HepG2 (cell line): Measurements from ENCODE around the gene HCFC1R1. TPM values are rescaled to one million over a fixed set of nuclear protein-coding genes. Genes with fewer than 3 reads are reported as not detected.

ENCODE experiments used
- GATAD2A ChIP-seq: IDR thresholded peaks from 2 replicates; pipeline ENCODE4 v1.6.1; 2016
- HCFC1 ChIP-seq: fragments of 150-350 bp; IDR thresholded peaks from 2 replicates; pipeline ENCODE4 v1.6.1; 2014; ENCODE audit warnings: low read depth, low read length
- NFE2L2 ChIP-seq: fragments of 150-350 bp; IDR thresholded peaks from 2 replicates; pipeline ENCODE4 v1.6.1; 2014; ENCODE audit warnings: low read length
- XBP1 ChIP-seq: sonication (generic); formaldehyde crosslinking; IDR thresholded peaks from 2 replicates; pipeline ENCODE4 v1.5.0; 2020; ENCODE audit warnings: missing genetic modification reagents
- ZBED4 ChIP-seq: sonication (generic); formaldehyde crosslinking; IDR thresholded peaks from 2 replicates; pipeline ENCODE4 v1.4.0; 2020; ENCODE audit warnings: missing genetic modification reagents, borderline replicate concordance
- ZNF263 ChIP-seq: sonication (generic); formaldehyde crosslinking; IDR thresholded peaks from 2 replicates; pipeline ENCODE4 v1.4.0; 2020; ENCODE audit warnings: missing genetic modification reagents
- ZNF33B ChIP-seq: sonication (generic); formaldehyde crosslinking; IDR thresholded peaks from 2 replicates; pipeline ENCODE4 v1.5.1; 2020; ENCODE audit warnings: mild to moderate bottlenecking, missing genetic modification reagents
- ZNF572 ChIP-seq: sonication (generic); formaldehyde crosslinking; IDR thresholded peaks from 2 replicates; pipeline ENCODE4 v1.5.1; 2020; ENCODE audit warnings: mild to moderate bottlenecking, missing genetic modification reagents
- polyA plus RNA-seq, 8 experiments: library from polyadenylated mRNA; depleted of rRNA in 3 of 8; stranded (reverse) in 7 of 8; unstranded in 1 of 8; fragments of >200 nt; fragmentation: Illumina TruSeq in 4 of 8; extraction: Trizol in 4 of 8; gene quantifications; 2 replicates each; pipeline versions ENCODE4 v1.2.1 to v1.2.3, GENCODE V29; 2011 to 2016; ENCODE audit warnings: low read depth in 4 of 8, missing spikeins in 1 of 8, mixed read lengths in 1 of 8; ENCODE audit not compliant: insufficient read depth in 1 of 8
- total RNA-seq, 5 experiments: library from RNA; depleted of rRNA; stranded (reverse); fragments of >200 nt; fragmentation: Illumina TruSeq; extraction: Trizol; gene quantifications; 2 replicates each; pipeline ENCODE4 v1.2.3, GENCODE V29; 2016; ENCODE audit warnings: low read depth in 1 of 5
- TF ChIP-seq, protein P1 (sequence below): sonication (generic); formaldehyde crosslinking; IDR thresholded peaks from 2 replicates; pipeline ENCODE4 v1.4.0; 2020; ENCODE audit warnings: missing genetic modification reagents
- TF ChIP-seq, protein P2 (sequence below): sonication (generic); formaldehyde crosslinking; IDR thresholded peaks from 2 replicates; pipeline ENCODE4; 2020; ENCODE audit warnings: missing genetic modification reagents, mild to moderate bottlenecking, borderline replicate concordance
- TF ChIP-seq, protein P3 (sequence below): sonication (generic); formaldehyde crosslinking; IDR thresholded peaks from 2 replicates; pipeline ENCODE4 v1.5.1; 2020; ENCODE audit warnings: mild to moderate bottlenecking, missing genetic modification reagents
- TF ChIP-seq, protein P4 (sequence below): sonication (generic); formaldehyde crosslinking; IDR thresholded peaks from 2 replicates; pipeline ENCODE4 v1.4.0; 2020; ENCODE audit warnings: mild to moderate bottlenecking, missing genetic modification reagents
- TF ChIP-seq, protein P5 (sequence below): sonication (generic); formaldehyde crosslinking; IDR thresholded peaks from 2 replicates; pipeline ENCODE4 v1.8.0; 2022; ENCODE audit warnings: mild to moderate bottlenecking, missing genetic modification reagents, moderate library complexity

Gene HCFC1R1
- total and polyA plus RNA-seq, 2 of the 13 experiments (the other 11 are each of a cell fraction or from before 2014, with no cell fraction given) = 13.8 to 16.1 TPM

DNA sequence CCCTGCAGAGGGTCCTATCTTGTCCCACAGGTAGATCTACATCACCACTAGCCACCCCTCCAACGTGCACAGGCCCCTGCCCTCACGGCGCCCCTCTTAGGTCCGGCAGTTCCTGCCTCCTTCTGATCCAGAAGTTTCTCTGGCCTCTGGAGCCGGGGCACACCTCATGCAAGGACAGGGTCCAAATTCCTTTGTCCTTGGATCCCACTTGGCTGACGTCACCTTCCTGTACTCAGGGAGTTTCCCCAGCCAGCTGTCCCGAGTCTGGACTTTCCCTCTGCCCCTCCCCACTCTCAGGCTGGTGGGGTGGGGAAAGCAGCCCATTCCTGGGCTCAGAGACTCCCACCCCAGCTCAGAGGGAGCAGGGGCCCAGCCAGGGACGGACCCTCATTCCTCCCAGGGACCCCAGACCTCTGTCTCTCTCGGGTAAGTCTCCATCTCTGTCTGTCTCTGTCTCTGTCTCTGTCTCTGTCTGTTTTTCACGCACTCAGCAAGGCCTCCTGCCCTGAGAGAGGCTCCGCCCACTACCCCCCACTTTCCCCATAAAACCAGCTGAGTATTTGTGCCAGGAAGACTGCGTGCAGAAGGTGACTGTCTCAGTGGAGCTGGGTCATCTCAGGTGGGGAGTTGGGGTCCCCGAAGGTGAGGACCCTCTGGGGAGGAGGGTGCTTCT lies 41.5 kb upstream of the HCFC1R1 start, which contains the start of gene IL32 (continued):
- TF ChIP-seq, protein P1, sequence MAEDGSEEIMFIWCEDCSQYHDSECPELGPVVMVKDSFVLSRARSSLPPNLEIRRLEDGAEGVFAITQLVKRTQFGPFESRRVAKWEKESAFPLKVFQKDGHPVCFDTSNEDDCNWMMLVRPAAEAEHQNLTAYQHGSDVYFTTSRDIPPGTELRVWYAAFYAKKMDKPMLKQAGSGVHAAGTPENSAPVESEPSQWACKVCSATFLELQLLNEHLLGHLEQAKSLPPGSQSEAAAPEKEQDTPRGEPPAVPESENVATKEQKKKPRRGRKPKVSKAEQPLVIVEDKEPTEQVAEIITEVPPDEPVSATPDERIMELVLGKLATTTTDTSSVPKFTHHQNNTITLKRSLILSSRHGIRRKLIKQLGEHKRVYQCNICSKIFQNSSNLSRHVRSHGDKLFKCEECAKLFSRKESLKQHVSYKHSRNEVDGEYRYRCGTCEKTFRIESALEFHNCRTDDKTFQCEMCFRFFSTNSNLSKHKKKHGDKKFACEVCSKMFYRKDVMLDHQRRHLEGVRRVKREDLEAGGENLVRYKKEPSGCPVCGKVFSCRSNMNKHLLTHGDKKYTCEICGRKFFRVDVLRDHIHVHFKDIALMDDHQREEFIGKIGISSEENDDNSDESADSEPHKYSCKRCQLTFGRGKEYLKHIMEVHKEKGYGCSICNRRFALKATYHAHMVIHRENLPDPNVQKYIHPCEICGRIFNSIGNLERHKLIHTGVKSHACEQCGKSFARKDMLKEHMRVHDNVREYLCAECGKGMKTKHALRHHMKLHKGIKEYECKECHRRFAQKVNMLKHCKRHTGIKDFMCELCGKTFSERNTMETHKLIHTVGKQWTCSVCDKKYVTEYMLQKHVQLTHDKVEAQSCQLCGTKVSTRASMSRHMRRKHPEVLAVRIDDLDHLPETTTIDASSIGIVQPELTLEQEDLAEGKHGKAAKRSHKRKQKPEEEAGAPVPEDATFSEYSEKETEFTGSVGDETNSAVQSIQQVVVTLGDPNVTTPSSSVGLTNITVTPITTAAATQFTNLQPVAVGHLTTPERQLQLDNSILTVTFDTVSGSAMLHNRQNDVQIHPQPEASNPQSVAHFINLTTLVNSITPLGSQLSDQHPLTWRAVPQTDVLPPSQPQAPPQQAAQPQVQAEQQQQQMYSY = no peak
- TF ChIP-seq, protein P2, sequence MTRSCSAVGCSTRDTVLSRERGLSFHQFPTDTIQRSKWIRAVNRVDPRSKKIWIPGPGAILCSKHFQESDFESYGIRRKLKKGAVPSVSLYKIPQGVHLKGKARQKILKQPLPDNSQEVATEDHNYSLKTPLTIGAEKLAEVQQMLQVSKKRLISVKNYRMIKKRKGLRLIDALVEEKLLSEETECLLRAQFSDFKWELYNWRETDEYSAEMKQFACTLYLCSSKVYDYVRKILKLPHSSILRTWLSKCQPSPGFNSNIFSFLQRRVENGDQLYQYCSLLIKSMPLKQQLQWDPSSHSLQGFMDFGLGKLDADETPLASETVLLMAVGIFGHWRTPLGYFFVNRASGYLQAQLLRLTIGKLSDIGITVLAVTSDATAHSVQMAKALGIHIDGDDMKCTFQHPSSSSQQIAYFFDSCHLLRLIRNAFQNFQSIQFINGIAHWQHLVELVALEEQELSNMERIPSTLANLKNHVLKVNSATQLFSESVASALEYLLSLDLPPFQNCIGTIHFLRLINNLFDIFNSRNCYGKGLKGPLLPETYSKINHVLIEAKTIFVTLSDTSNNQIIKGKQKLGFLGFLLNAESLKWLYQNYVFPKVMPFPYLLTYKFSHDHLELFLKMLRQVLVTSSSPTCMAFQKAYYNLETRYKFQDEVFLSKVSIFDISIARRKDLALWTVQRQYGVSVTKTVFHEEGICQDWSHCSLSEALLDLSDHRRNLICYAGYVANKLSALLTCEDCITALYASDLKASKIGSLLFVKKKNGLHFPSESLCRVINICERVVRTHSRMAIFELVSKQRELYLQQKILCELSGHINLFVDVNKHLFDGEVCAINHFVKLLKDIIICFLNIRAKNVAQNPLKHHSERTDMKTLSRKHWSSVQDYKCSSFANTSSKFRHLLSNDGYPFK (CRISPR knock-in tag) = peak; percentile 39; the same call in 1 of the 2 replicates
- TF ChIP-seq, protein P3, sequence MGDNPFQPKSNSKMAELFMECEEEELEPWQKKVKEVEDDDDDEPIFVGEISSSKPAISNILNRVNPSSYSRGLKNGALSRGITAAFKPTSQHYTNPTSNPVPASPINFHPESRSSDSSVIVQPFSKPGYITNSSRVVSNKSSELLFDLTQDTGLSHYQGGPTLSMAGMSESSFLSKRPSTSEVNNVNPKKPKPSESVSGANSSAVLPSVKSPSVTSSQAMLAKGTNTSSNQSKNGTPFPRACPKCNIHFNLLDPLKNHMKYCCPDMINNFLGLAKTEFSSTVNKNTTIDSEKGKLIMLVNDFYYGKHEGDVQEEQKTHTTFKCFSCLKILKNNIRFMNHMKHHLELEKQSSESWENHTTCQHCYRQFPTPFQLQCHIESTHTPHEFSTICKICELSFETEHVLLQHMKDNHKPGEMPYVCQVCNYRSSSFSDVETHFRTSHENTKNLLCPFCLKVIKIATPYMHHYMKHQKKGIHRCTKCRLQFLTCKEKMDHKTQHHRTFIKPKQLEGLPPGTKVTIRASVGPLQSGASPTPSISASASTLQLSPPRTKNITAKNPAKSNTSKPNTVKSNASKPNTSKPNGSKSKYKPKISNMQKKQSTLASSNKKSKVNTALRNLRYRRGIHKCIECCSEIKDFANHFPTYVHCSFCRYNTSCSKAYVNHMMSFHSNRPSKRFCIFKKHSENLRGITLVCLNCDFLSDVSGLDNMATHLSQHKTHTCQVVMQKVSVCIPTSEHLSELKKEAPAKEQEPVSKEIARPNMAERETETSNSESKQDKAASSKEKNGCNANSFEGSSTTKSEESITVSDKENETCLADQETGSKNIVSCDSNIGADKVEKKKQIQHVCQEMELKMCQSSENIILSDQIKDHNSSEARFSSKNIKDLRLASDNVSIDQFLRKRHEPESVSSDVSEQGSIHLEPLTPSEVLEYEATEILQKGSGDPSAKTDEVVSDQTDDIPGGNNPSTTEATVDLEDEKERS (CRISPR knock-in tag) = no peak
- TF ChIP-seq HCFC1 = no peak
- peak; percentile 92 for TF ChIP-seq GATAD2A (CRISPR knock-in tag)
- no peak; the same call in 1 of the 2 replicates for TF ChIP-seq ZBED4
- no peak for TF ChIP-seq NFE2L2
- peak; percentile 93; the same call in 1 of the 2 replicates for TF ChIP-seq ZNF263
- no peak for TF ChIP-seq XBP1 (CRISPR knock-in tag)
- TF ChIP-seq, protein P4, sequence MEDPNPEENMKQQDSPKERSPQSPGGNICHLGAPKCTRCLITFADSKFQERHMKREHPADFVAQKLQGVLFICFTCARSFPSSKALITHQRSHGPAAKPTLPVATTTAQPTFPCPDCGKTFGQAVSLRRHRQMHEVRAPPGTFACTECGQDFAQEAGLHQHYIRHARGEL (CRISPR knock-in tag) = no peak
- TF ChIP-seq, protein P5, sequence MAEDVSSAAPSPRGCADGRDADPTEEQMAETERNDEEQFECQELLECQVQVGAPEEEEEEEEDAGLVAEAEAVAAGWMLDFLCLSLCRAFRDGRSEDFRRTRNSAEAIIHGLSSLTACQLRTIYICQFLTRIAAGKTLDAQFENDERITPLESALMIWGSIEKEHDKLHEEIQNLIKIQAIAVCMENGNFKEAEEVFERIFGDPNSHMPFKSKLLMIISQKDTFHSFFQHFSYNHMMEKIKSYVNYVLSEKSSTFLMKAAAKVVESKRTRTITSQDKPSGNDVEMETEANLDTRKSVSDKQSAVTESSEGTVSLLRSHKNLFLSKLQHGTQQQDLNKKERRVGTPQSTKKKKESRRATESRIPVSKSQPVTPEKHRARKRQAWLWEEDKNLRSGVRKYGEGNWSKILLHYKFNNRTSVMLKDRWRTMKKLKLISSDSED (CRISPR knock-in tag) = no peak
- TF ChIP-seq ZNF572 = no peak
- TF ChIP-seq ZNF33B (CRISPR knock-in tag) = peak; percentile 24; the same call in 1 of the 2 replicates
